ENCODE data around the gene AGFG1.

The AGFG1 gene

GRCh38 chr2:227471924-227472264 is at the start of gene AGFG1:
TSS of gene AGFG1 (plus strand) at chr2:227472156. CDS start at chr2:227472422, 266 bp downstream.
- DNase-seq, result peak; percentile 84

- DNase-seq, result no peak
Observed at GRCh38 chr2:227423656-227424499, 48.1 kb upstream of the AGFG1 start.

- DNase-seq, result no peak
Observed at GRCh38 chr2:227428731-227429285, 43.1 kb upstream of the AGFG1 start.

GRCh38 chr2:227430639-227431038 is 41.3 kb upstream of the AGFG1 start:
- no peak for DNase-seq

GRCh38 chr2:227433171-227433570 is 38.8 kb upstream of the AGFG1 start:
- DNase-seq, result no peak

- no peak for DNase-seq
Observed at GRCh38 chr2:227436436-227437174, 35.4 kb upstream of the AGFG1 start.

GRCh38 chr2:227439214-227439613 is 32.7 kb upstream of the AGFG1 start:
- DNase-seq, result no peak

GRCh38 chr2:227442639-227443038 is 29.3 kb upstream of the AGFG1 start:
- no peak for DNase-seq

- DNase-seq, result no peak
Observed at GRCh38 chr2:227443889-227444568, 27.9 kb upstream of the AGFG1 start.

GRCh38 chr2:227447606-227448005 is 24.4 kb upstream of the AGFG1 start:
- DNase-seq, result no peak

- no peak for DNase-seq
Observed at GRCh38 chr2:227450311-227450841, 21.6 kb upstream of the AGFG1 start.

- no peak for DNase-seq
Observed at GRCh38 chr2:227450926-227451654, 20.9 kb upstream of the AGFG1 start.

- DNase-seq, result no peak
Observed at GRCh38 chr2:227451655-227451992, 20.3 kb upstream of the AGFG1 start.

GRCh38 chr2:227453810-227454209 is 18.1 kb upstream of the AGFG1 start:
- DNase-seq, result no peak

GRCh38 chr2:227454323-227454860 is 17.6 kb upstream of the AGFG1 start:
- no peak for DNase-seq

- no peak for DNase-seq
Observed at GRCh38 chr2:227455200-227455599, 16.8 kb upstream of the AGFG1 start.

- no peak for DNase-seq
Observed at GRCh38 chr2:227456102-227456501, 15.9 kb upstream of the AGFG1 start.

- DNase-seq, result peak; percentile 25
Observed at GRCh38 chr2:227456772-227457171, 15.2 kb upstream of the AGFG1 start.

- DNase-seq, result peak; percentile 66
Observed at GRCh38 chr2:227460070-227460485, 11.9 kb upstream of the AGFG1 start.

- DNase-seq, result no peak
Observed at GRCh38 chr2:227460833-227461232, 11.1 kb upstream of the AGFG1 start.

GRCh38 chr2:227461811-227462461 is 10.0 kb upstream of the AGFG1 start:
- DNase-seq, result no peak

All from activated naive CD4-positive, alpha-beta T cell treated with anti-CD3 and anti-CD28 coated beads, Interleukin-2, amount 50 U/mL, for 16 hours (primary cell).